Measurements from ENCODE around the gene TPI1.

The TPI1 gene

GRCh38 chr12:6919588-6919987 is 52.3 kb downstream of the TPI1 start:
- DNase-seq (ENCODE audit: low spot score) = no peak
